Activated gamma-delta T cell treated with anti-CD3 and anti-CD28 coated beads, Interleukin-2, amount 50 U/mL, for 16 hours (primary cell): ENCODE data around the gene B3GNT3.

Experiments used
- DNase-seq: peaks from one replicate; pipeline ENCODE4 v3.0.0-alpha.2; 2020; ENCODE audit warnings: low read depth

The B3GNT3 gene, protein sequence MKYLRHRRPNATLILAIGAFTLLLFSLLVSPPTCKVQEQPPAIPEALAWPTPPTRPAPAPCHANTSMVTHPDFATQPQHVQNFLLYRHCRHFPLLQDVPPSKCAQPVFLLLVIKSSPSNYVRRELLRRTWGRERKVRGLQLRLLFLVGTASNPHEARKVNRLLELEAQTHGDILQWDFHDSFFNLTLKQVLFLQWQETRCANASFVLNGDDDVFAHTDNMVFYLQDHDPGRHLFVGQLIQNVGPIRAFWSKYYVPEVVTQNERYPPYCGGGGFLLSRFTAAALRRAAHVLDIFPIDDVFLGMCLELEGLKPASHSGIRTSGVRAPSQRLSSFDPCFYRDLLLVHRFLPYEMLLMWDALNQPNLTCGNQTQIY

DNA sequence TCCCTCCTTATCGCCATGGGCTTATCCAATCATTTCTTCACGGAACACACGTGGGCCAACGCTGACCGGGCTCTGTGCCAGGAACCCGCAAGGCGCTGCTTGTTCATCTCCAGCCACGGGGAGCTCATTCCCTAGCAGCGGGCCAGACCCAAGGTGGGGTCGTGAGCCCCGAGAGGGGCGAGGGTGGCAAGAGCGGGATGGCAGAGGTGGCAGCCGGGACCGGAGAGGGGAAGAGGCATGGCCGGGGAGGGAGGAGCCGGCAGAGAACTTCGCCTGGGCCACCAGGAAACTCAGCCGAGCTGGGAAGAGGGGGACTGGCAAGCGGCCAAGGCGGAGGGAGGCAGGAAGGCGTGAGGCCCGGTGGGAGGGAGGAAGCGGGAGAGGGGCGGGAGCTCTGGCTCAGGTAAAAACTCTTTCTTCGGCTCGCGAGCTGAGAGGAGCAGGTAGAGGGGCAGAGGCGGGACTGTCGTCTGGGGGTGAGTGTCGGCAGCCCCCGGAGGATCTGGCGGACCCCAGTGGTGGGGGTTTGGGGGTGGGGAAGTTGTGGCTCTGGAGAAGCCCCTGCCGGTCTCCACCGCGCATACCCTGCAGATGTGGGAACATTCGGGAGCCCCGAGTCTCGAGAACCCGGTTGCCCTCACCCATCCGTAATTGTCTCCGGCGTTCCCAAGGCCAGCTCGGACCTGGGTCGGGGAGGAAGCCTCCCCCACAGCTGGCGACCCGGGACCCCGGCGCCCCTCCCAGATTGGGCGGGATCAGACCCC, at the start of gene B3GNT3:
B3GNT3 (plus strand) TSS at position 408 of the 764 bp plus-strand sequence. CDS start 12,670 bp downstream, outside the sequence.
- DNase-seq = no peak

DNA sequence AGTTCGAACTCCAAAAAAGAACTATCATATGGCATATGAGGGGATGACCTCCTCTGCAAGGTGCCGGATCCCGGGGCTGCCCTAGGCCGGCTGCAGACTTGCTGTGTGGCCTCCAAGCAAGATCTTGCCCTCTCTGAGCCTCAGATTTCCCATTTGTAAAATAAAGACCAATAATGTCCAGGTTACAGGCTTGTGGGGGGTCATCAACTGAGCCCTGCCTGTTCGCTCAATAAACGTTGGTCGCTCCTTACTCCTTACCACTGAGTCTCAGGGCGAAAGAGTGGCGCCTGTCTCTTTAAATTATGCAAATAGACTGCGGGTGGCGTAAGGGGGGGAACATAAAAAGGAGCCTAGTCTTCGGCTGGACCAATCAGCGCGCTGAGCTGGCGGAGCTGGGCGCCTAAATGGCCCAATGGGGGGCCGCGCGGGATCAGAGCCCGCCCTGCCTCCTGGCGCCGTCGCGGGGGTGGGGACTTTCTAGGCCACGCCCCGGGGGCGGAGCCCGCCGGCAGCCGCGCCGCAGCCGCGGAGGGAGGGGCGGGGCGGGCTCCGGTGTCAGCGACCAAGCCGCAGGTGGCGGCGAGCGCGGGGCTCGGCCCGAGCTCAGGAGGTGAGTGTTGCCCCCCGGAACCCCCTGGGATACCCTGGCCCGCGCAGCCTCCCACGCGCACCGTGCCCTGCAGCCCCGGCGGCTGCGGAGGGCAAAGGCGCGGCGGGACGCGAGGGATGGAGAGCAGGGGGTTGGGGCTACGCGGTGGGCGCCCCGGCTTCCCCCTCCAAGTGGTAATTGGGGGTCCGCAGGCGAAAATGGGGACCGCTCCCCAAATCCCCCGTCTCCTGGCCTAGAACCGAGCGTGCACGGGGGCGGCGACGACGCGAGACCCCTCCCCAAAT, 47.5 kb upstream of the B3GNT3 start:
- peak; percentile 90 for DNase-seq

DNA sequence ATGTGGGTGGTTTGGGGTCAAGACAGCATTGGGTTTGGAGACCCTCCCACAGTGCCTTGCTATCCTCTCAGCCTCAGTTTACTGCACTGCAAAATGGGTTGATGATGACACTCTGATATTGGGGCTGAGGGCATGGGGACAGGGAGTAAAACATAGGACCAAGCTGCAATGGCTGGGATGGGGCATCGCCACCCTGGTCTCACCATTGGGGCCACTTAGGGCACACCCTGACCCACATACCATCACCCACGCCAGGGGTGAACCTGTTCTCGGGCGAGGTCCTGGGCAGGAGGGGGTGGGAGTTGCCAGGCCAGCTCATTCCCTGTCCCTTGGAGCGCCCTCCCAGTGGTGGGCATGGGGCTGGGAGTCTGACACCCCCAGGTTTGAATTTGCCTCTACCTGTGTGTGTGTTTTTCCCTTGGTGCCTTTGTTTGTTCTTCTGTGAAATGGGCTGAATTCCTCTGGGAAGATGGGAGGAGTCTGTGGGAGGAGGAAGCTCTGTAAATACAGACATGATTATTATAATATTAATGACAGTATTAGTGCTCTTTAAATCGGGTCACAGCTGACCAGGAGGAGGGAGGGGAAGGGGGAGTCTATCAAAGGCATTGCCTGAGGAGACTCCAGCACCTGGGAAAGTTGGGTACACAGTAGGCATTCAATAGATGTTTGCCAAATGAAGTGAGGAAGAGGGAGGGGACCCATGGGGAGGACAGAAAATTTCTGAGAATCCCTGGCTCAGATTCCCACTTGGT, 45.9 kb upstream of the B3GNT3 start:
- DNase-seq = no peak

DNA sequence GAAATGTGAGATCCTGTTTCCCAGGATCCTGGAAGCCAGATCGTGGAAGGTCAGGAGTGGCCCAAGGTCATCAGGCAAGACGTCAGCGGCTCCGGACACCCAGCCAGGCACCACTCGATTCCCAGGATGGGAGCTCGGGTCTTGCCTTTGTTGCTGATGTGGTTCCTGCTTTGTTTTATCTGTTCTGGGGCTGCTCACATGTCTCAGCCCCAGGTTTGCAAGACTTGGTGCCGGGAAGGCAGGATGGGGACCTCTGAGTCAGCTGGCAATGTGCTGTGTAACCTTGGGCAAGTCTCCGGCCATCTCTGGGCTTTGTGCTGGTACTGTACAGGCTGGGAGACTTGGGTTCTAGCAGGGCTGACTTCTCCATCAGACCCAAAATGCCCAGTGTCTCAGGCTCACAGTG, 45.0 kb upstream of the B3GNT3 start:
- DNase-seq = no peak

DNA sequence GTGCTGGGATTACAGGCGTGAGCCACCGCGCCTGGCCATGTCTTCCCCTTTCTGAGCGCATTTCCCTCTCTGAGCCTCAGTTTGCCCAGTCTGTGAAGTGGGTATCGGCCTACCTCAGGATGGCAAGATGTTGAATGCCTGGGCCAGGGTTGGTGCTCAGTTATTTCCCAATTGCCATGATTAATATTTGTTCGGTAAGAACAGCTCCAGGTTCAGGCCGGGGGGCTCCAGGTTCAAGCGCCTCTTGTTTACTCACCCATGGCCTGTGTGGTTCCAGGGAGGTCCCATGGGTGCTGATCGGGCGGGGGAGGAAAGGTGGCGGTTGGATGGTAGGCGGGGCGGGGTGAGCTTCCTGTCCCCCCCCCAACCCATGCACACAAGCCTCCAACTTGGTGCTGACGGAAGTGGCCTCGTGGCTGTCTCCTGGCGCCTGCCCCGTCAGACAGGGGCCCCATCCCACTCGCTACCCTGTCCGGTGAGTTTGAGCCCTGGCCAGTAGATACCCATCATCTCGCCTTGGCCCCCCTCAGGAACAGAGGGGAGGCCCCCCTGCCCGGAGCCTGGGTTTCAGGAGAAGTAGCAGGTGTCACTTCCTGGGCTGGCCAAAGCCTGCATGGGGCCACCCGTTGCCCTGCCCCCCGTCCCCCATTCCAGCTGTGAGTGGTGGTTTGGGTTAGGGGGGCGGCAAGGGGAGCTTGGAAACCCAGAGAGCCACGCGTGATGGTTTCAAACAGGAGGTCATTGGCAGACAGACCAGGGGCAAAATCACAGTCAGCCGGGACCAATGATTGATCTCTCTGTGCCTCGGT, 43.6 kb upstream of the B3GNT3 start, which contains the start of gene FCHO1:
FCHO1 (plus strand) TSS at position 375 of the 809 bp plus-strand sequence. CDS start 3,688 bp downstream, outside the sequence.
- DNase-seq = peak; percentile 83

DNA sequence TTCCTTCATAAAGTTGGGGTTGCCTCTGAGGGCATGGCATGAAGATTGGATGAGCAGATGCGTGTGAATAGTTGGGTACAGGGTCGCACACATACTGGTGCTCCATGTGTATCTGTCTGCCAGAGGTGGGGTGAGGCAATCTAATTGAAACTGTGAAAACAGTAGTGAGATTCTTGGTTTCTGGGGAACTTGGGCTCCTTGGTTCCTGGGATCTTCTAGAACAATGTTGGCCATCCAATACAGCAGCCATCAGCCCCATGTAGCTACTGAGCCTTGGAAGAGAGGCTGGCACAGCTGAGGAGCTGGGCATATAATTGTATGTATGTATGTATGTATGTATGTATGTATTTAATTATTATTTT, 43.0 kb upstream of the B3GNT3 start:
- DNase-seq = no peak

DNA sequence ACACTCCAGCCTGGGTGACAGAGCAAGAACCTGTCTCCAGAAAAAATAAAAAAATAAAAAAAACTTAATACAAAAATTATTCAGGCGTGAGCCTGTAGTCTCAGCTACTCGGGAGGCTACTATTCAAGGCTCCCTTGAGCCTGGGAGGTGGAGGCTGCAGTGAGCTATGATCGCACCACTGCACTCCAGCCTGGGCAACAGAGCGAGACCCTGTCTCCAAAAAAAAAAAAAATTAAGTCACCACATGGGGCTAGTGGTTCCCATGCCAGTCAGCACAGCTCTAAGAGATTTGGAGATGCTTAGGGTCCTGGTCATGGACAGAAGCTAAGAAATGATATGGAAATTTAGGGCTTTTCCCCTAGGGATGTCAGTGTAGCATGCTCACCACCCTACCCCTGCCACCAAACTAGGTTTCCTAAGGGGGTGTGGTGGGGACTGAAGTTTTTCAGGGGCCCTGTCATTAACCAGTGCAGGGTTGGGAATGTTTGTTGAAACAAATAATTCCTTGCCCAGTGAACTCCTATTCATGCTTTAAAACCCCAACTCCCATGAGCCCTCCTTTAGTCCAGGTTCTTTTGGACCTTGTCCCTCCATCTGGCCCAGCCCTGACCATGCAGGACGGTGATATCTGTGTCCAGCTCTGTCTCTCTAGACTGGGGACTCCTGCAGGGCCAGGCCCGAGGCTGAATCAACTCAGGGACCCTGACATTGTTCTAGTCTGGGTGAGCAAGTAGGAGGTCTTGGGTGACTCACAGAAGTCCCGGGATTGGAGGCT, 41.9 kb upstream of the B3GNT3 start:
- DNase-seq = no peak

DNA sequence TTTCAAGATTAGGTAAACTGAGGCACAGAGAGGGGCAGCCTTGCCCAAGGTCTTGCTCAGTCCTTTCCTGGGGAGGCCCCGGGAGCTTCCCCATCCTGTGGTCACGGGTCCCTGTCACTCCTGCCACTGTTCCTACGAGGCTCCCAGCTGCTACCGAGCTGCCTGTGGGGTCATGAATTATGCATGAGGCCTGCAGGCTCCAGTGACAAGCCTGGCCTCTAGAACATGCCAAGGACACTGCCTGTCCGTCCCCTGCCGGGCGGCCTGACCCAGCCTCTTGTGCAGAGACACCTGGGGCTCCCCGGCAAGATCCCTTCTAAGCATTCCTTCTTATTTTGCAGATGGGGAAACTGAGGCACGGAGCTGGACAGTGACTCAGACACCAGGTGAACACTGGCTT, 41.0 kb upstream of the B3GNT3 start:
- no peak for DNase-seq

DNA sequence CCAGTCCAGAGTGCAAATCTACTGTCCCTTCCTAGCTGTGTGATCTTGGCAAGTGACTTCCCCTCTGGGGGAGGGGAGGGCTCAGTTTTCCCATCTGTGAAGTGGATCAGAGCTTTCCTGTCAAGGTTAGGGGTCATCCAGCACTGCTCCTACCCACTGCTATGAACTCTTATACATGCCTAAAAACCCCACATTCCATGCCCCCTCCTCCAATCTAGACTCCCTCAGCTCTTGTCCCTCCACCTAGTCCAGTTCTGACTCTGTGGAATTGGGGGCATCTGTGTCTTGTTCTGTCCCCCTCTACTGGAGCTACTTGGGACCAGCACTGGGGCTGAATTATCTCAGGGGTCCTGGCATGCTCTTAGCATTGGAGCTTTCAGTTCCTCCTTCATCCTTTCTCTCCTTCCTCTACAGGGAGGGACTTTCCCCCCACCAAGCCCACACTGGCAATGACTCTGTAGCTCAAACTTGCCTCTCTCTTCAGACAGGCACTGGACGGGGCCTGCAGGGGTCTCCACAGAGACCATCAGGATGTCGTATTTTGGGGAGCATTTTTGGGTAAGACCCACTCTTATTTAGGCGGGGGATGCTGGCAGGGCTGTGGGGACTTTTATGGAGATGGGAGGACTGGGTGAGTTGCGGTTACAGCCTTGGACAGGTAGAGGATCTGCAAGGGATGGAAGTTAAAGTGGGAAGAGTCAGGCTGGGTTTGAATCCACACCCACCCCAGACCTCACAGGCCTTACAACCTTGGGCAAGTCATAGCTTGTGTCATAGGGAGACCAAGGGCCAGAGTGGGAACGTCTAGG, 40.1 kb upstream of the B3GNT3 start:
- DNase-seq = no peak

DNA sequence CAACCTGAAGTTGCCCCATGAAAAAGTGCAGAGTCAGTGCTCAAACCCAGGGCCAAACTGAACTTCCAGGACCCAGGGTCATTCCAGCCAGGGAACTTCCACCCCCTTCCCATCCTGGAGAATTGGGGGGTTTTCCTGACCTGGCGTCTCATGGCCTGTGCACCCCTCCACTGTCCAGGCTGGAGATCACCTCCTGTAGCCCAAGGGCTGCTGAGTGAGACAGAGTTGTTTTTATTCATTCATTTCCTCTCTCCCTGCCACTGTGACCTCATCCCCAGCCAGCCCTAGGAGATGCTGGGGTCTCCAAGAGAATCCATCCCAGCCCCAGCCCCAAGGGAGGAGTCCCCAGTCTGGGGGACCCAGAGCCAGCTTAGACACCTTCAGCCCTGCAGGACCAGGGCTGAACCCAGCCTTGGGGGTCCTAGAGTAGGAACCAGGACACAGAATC, 39.5 kb upstream of the B3GNT3 start:
- DNase-seq = no peak

DNA sequence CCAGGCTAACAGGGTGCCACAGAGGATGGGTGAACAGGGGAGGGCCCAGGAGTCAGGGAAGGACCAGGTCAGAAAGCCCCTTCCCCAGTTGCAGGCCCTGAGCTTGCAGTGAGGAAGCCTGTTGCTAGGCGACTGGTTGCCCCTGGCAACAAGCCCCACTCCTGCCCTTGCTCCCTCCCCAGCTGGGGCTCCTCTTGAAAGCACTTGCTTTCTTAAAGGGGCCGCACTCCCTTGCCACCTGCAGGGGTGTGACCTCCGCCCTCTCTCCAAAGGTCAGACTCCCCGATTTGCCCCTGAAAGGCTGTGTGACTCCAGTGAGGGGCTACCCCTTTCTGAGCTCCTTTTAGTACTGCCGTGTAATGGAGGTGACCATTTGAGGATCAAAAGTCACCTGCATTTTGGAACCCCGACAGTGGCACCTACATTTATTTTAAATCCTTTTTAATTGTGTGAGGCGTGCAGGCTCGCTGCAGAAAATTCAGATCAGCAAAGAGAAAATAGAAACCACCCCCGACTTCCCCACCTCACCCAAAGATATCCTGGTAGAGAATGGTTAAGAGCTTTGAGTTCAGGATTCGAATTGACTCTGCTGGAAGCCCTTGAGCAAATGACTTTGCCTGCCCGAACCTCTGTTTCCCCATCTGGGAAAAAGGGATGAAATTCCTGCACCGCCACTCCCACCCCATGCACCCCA, 38.8 kb upstream of the B3GNT3 start:
- DNase-seq = no peak

DNA sequence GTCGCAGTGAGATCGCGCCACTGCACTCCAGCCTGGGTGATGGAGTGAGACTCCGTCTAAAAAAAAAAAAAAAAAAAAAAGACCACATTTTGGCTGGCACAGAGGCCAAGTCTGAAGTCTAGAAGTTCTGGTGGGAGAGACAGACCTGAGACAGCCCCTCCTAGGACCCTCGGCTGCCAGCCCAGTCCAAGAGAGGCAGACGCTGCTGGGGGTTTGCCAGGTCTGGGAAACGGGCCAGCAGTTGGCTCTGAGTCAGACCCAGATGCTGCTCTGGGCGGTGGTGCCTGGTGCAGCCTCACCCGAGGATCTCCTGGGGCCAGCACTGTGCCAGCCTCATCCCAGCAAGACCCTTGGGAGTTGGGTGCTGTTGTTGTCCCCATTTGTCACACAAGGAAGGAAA, 37.8 kb upstream of the B3GNT3 start:
- no peak for DNase-seq

DNA sequence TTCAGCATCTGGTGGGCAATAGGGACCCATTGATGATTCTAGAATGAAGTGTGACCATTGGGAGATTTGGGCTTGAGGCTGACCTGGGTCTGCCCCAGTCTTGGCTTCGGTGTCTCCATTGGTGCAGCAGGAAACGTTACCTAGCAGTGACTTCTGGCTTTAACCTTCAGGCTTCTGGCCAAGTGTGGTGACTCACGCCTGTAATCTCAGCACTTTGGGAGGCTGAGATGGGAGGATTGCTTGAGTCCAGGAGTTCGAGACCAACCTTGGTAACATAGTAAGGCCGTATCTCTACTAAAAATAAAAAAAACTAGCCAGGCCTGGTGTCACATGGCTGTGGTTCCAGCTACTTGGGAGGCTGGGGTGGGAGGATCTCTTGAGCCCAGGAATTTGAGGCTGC, 36.4 kb upstream of the B3GNT3 start:
- DNase-seq = no peak

DNA sequence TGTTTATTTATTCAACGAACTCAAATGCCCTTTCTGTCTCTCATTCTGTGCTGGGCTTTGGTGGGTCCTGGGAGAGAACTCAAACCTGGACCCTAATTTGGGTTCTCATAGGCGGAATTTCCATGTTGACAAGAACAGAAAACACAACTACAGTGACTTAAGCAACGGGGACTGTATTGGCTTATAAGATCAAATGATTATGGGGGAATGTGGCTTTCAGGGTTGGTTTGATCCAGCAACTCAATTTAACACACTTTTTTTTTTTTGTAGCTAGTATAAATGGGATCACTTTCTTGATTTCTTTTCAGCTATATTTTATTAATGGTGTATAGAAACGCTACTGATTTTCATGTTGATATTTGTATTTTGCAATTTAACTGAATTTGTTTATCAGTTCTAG, 33.8 kb upstream of the B3GNT3 start:
- DNase-seq = no peak

DNA sequence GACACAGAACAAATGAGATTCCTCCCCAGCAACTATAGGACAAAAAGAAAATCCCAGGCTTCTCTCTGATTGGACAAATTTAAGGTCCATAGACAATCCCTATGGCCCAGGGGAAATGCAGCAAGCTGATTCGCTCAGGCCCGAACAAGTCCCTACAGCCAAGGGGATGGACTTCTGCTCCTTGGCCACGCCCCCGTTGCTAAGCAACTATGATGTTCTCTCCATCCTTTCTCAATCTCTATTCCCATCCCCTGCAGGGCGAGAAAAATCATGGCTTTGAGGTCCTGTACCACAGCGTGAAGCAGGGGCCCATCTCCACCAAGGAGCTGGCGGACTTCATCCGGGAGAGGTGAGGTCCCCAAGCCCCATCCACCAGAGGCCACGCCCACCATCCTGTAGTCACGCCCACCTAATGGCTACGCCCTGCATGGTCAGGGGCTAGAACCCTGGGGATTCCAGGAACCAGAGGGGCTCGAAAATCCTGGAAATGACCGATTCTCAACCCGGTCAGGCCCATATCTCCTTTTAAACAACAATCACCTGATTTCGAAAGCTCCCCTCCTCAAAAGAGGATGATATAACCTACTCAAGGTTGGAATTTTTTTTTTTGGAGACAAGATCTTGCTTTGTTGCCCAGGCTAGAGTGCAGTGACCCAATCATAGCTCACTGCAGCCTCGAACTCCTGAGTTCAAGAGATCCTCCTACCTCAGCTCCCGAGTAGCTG, 32.3 kb upstream of the B3GNT3 start:
- DNase-seq = no peak

DNA sequence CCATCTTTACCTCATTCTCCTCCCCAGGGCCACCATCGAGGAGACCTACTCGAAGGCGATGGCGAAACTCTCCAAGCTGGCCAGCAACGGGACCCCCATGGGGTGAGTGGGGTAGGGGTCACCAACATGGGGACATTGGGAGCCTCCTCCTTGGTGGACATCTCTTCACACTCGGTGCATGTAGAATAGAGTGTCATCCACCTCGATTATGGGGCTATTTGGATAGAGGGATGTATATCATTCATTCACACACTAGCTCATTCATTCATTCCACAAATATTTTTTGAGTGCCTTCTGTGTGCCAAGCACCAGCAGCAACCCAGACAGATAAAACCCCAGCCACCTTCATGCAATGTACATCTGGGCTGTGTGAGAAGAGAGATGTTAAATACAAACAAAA, 30.6 kb upstream of the B3GNT3 start:
- DNase-seq = no peak

DNA sequence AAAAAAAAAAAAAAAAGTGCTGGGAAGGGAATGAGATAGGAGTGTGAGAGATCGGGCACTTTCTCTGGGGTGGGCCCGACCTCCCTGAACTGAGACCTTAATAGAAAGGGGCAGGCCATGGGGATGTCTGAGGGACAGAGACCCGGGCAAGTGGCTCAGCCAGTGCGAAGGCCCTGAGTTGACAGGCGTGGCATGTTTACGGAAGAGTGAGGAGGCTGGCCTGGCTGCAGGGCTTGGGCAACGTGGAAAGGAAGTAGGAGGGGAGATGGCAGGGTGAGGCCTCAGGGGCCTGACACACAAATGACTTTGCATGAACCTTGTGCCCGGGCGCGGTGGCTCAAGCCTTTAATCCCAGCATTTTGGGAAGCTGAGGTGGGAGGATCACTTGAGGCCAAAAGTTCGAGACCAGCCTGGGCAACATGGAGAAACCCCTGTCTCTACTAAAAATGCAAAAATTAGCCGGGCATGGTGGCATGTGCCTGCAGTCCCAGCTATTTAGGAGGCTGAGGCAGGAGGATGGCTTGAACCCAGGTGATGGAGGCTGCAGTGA, 29.8 kb upstream of the B3GNT3 start:
- DNase-seq = no peak
